MM.1S (cell line): ENCODE results near the gene ATP6V0A1.
"Not testable (repeated sequence)": the region's sequence is repeated elsewhere in the genome, so short reads cannot be mapped to it uniquely, and the experiment has no call there.

Source experiments
- DNase-seq: peaks from one replicate; pipeline ENCODE4 v3.0.0-alpha.2; 2015
- H2AFZ ChIP-seq: fragments of 300-600 bp; sonication (generic); 2 replicates; pipeline ENCODE4 v1.6.0; 2016; ENCODE audit warnings: antibody characterized with exemption, low read length
- H3F3A ChIP-seq: fragments of 300-600 bp; sonication (generic); 2 replicates; pipeline ENCODE4 v1.6.1; 2016; ENCODE audit warnings: mild to moderate bottlenecking, antibody characterized with exemption, low read length, moderate library complexity, mixed read lengths; ENCODE audit not compliant: insufficient read depth
- H3K27ac ChIP-seq: fragments of 300-600 bp; sonication (generic); 2 replicates; pipeline ENCODE4 v1.5.1; 2016; ENCODE audit warnings: mild to moderate bottlenecking, low read length
- H3K27me3 ChIP-seq: fragments of 300-600 bp; sonication (generic); replicated peaks from 2 replicates; pipeline ENCODE4 v1.6.0; 2016; ENCODE audit warnings: low read length; ENCODE audit not compliant: insufficient read depth
- H3K36me3 ChIP-seq: fragments of 300-600 bp; sonication (generic); replicated peaks from 2 replicates; pipeline ENCODE4 v1.6.1; 2016; ENCODE audit warnings: mild to moderate bottlenecking, low read length, mixed read lengths; ENCODE audit not compliant: insufficient read depth
- H3K4me1 ChIP-seq: fragments of 300-600 bp; sonication (generic); 2 replicates; pipeline ENCODE4 v1.6.1; 2016; ENCODE audit warnings: low read length, mixed read lengths
- H3K4me2 ChIP-seq: fragments of 300-600 bp; sonication (generic); 2 replicates; pipeline ENCODE4 v1.6.0; 2016; ENCODE audit warnings: low read depth, low read length
- H3K4me3 ChIP-seq: fragments of 300-600 bp; sonication (generic); 2 replicates; pipeline ENCODE4 v1.5.1; 2016; ENCODE audit warnings: low read length, mixed read lengths
- H3K79me2 ChIP-seq: fragments of 300-600 bp; sonication (generic); 2 replicates; pipeline ENCODE4 v1.6.1; 2016; ENCODE audit warnings: mixed run types, low read length, mixed read lengths
- H3K9ac ChIP-seq: fragments of 300-600 bp; sonication (generic); 2 replicates; pipeline ENCODE4 v1.6.1; 2016; ENCODE audit warnings: low read length, mixed read lengths
- H3K9me2 ChIP-seq: fragments of 300-600 bp; sonication (generic); replicated peaks from 2 replicates; pipeline ENCODE4 v1.6.1; 2016; ENCODE audit warnings: mild to moderate bottlenecking, low read length, mixed read lengths; ENCODE audit not compliant: insufficient read depth
- H3K9me3 ChIP-seq: fragments of 300-600 bp; sonication (generic); replicated peaks from 2 replicates; pipeline ENCODE4 v1.6.1; 2016; ENCODE audit warnings: mild to moderate bottlenecking, low read length, mixed read lengths; ENCODE audit not compliant: insufficient read depth
- H4K20me1 ChIP-seq: fragments of 300-600 bp; sonication (generic); 2 replicates; pipeline ENCODE4 v1.6.1; 2016; ENCODE audit warnings: mild to moderate bottlenecking, low read length, moderate library complexity, mixed read lengths; ENCODE audit not compliant: insufficient read depth
- CTCF ChIP-seq: fragments of 300-600 bp; sonication (generic); IDR thresholded peaks from 2 replicates; pipeline ENCODE4 v1.5.1; 2016; ENCODE audit warnings: antibody characterized with exemption, low read length, mixed read lengths
- EZH2 ChIP-seq: fragments of 300-600 bp; sonication (generic); optimal IDR thresholded peaks from 2 replicates; pipeline ENCODE3; 2017; ENCODE audit warnings: low read depth, mild to moderate bottlenecking, antibody characterized with exemption, low read length, mixed read lengths
- EZH2phosphoT487 ChIP-seq: fragments of 300-600 bp; sonication (generic); IDR thresholded peaks from 2 replicates; pipeline ENCODE4 v1.6.1; 2018; ENCODE audit warnings: antibody characterized with exemption, low read length

The ATP6V0A1 gene

GRCh38 chr17:42451270-42451669 is 7.4 kb upstream of the ATP6V0A1 start:
- H4K20me1 ChIP-seq, H3F3A ChIP-seq, H3K4me1 ChIP-seq, H3K9me3 ChIP-seq, H3K36me3 ChIP-seq, DNase-seq, H3K27ac ChIP-seq, H3K4me2 ChIP-seq, H3K79me2 ChIP-seq, H3K4me3 ChIP-seq, H2AFZ ChIP-seq, H3K9me2 ChIP-seq, H3K9ac ChIP-seq, H3K27me3 ChIP-seq: not testable (repeated sequence)

GRCh38 chr17:42453439-42453838 is 5.2 kb upstream of the ATP6V0A1 start:
- H3K9ac ChIP-seq: no peak overlapping the region
- no peaks in the 10 kb centered on the region for H4K20me1 ChIP-seq
- H3F3A ChIP-seq: peaks cover 21% of the 10 kb centered on the region
- H2AFZ ChIP-seq: no peak overlapping the region
- TF ChIP-seq CTCF: no peak
- TF ChIP-seq EZH2phosphoT487: no peak
- no peak for TF ChIP-seq EZH2
- no peak overlapping the region for H3K27ac ChIP-seq
- no peaks in the 10 kb centered on the region for H3K9me3 ChIP-seq
- DNase-seq: no peak
- H3K36me3 ChIP-seq: no peaks in the 10 kb centered on the region
- H3K27me3 ChIP-seq: no peaks in the 10 kb centered on the region
- H3K4me2 ChIP-seq: no peak overlapping the region
- peaks cover 23% of the 10 kb centered on the region for H3K4me1 ChIP-seq
- no peaks in the 10 kb centered on the region for H3K79me2 ChIP-seq
- no peaks in the 10 kb centered on the region for H3K9me2 ChIP-seq
- no peak overlapping the region for H3K4me3 ChIP-seq

- not testable (repeated sequence) for DNase-seq, H2AFZ ChIP-seq, H3K4me3 ChIP-seq, H3K27me3 ChIP-seq, H3K36me3 ChIP-seq, H3K4me2 ChIP-seq, H3K9me2 ChIP-seq, H3K27ac ChIP-seq, H3K79me2 ChIP-seq, H3K9me3 ChIP-seq, H4K20me1 ChIP-seq, H3K9ac ChIP-seq
- H3F3A ChIP-seq: peaks cover 35% of the 10 kb centered on the region
- H3K4me1 ChIP-seq: peaks cover 23% of the 10 kb centered on the region
Observed at GRCh38 chr17:42454987-42455386, 3.7 kb upstream of the ATP6V0A1 start.

- Histone ChIP-seq H3K27ac (peak overlapping the region; percentile 80), H2AFZ (peak overlapping the region; percentile 25; the same call in 1 of the 2 replicates), H3K4me3 (peak overlapping the region; percentile 40), H3K4me1 (peaks cover 33% of the 10 kb centered on the region), H3K4me2 (peak overlapping the region; percentile 84), H3K9ac (peak overlapping the region; percentile 13; the same call in 1 of the 2 replicates), H3K79me2 (peaks cover 22% of the 10 kb centered on the region), H3F3A (peaks cover 45% of the 10 kb centered on the region), H3K9me2 (no peaks in the 10 kb centered on the region), H3K36me3 (no peaks in the 10 kb centered on the region; the same call in 1 of the 2 replicates), H4K20me1 (no peaks in the 10 kb centered on the region), H3K9me3 (no peaks in the 10 kb centered on the region), H3K27me3 (no peaks in the 10 kb centered on the region)
- TF ChIP-seq EZH2: no peak
- TF ChIP-seq CTCF: no peak
- no peak for TF ChIP-seq EZH2phosphoT487
- peak; percentile 70 for DNase-seq
Observed at GRCh38 chr17:42456223-42457106, 2.2 kb upstream of the ATP6V0A1 start.
